Left renal cortex interstitium (tissue), 4 donors: Measurements from ENCODE around the gene UBTD1. TPM values are rescaled to one million over a fixed set of nuclear protein-coding genes. Genes with fewer than 3 reads are reported as not detected.
"Not testable (repeated sequence)": the region's sequence is repeated elsewhere in the genome, so short reads cannot be mapped to it uniquely, and the experiment has no call there.

ENCODE experiments used
- DNase-seq, 4 donors: peaks; one replicate each; pipeline ENCODE4 v3.0.0-alpha.2; 2013; ENCODE audit warnings: low read depth in 4 of 4, low spot score in 2 of 4, missing footprints in 1 of 4
- polyA plus RNA-seq, 4 donors: library from polyadenylated mRNA; unstranded; fragments of 120-200 nt; gene quantifications; one replicate each; pipeline ENCODE4 v1.2.1, GENCODE V29; 2013; ENCODE audit not compliant: insufficient read length in 4 of 4

Gene UBTD1
- polyA plus RNA-seq, 4 donors = 8.1 to 14.4 (median 11.0) TPM

DNA sequence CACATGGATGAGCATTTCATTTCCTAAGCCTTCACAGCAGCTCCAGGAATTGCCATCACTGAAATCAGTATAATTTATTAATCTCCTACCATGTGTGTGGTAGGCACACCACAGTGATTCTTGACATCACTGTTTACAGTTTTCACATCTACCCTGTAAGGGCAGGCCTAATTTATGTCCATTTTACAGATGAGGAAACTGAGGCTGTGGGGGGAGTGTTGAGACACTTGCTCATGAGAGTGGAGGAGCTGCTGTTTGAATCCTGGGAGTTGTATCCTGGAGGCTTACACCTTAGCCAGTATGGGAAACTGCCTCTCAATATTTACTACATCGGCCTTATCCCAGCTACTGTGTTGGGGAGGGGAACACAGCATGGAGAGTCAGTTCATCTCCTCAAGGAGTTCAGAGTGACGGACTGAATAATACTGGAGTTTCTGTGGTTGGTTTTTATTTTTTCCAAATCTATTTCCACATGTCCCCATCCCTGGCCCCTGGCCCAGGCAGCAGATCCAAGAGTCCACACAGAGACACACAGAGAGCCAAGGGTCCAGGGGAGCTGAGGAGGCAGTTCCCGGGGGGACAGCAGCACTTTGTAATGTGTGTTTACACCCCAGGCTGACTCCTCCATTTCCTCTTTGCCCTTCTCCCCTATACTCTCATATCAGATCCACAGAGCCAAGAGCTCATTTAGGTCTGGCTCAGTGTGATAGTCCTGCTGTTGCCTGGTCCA, 13.2 kb downstream of the UBTD1 start:
- no peak for DNase-seq

DNA sequence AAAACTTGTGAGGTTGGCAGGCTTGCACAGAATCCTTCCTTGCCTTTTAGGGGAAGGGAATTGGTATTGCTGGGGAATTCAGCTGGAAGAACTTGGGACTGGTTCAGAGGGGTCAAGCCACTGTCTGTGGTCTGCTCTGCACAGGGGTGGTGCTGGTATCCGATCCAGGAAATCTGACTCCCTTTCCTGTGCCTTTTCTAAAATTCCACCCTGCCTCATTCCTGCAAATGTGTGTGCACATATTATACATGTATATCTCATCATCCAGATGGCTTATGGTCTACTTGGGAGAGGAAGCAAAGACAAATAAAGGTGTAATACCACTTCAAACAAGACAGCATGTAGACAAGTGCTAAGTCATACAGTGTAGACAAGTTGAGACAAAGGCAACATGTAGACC, 14.3 kb downstream of the UBTD1 start:
- DNase-seq = no peak

DNA sequence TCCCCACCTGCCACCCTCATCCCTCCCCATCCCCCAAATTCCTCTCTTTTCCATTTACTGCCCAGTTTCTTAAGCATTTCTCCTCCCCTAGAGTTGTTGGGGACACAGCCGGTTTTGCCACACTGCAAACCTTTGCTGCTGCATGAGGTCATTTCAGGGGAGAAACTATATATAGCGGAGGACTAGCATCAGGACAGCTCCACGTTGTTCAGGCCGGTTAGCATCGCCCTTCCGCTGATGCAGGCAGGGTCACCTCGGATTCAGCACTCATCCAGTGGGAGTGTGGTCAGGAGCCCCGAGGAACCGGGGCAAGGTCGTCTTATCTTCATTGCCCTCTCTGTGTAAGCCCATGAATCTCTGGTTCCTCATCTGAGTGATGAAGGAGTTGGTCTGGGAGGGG, 15.6 kb downstream of the UBTD1 start:
- DNase-seq = no peak

DNA sequence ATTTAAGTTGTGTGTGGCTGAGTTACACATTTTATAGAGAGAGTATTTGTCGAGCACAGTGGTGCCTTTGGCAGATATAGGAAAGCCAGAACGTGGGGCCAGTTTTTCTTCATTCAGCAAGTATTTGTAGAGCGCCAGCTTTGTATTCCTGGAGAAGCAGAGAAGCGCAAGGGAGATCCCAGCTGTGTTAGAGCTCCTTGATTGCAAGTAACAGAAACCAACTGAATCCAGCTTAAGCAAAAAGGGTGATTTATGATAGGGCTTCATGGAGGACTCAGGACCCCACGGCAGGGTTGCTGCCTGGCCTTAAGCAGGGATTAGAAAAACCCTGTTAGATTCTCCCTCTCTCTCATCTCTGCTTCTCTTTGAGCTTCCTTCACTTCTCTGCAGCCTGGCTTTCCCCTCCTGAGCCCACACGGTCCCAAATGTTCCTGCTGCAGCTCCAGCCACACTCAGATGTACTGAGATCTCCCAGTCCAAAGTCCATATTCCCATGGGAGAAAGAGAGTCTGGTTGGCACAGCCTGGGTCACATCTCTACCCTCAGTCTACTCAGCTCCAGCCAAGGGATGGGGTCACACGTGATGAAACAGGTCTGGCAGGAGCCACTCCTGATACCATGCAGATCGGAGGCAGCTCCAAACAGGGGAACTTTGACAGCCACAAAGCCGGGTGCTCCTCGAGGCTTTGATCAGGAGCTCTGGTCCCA, 16.7 kb downstream of the UBTD1 start:
- DNase-seq = no peak

DNA sequence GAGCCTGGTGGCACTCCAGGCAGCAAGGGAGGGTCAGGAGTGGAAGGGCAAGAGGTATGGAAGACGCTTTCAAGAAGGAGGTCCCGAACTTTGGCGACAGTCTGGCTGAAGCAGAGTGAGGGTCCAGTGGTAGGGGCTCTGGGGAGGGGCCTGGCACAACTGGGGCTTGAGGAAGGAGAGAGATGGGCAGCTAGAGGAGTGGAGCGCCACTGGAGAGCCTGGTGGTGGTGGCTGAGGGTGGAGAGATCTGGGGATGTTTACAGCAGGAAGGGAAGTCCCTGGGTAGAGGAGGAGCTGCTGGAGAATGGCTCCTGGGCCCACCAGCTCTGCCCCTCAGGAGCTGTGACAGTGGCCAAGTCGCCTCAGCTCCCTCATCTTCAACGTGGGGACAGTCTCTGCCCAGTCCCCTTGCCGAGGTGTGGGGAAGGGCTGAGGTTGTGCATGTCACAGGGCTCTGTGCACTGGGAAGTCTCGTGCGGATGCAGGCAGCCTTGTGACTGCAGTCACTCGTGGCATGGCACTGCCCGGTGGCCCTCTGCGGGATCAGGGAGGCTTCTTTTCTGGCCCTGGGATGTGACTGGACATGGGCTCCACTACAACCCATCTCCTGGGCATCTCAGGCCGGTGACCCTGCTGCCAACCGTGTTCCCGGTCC, 18.5 kb downstream of the UBTD1 start:
- no peak for DNase-seq

DNA sequence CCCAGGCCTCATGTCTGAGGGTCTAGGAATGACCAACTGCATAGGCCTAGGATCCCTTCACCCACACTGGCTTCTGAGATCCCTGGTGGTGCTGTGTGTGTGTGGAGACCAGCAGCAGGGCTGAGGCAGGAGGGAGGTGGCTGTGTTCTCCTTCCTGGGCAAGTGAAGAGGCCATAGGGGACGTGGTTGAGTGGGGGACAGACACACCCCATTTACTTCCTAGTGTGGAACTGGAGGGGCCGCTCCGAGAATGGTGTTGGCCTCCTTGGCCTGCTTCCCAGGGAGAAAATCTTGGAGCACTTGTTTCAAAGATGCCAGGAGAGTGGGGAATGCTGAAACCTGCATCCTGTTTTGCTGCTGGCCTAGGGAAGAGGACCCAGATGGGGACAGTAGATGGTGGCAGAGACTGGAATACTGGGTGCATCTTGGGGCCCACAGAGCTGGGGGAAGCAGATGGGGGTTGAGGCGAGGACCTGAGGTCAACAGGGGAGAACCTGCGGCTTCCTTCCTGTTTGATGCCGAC, 19.1 kb downstream of the UBTD1 start:
- DNase-seq = no peak

DNA sequence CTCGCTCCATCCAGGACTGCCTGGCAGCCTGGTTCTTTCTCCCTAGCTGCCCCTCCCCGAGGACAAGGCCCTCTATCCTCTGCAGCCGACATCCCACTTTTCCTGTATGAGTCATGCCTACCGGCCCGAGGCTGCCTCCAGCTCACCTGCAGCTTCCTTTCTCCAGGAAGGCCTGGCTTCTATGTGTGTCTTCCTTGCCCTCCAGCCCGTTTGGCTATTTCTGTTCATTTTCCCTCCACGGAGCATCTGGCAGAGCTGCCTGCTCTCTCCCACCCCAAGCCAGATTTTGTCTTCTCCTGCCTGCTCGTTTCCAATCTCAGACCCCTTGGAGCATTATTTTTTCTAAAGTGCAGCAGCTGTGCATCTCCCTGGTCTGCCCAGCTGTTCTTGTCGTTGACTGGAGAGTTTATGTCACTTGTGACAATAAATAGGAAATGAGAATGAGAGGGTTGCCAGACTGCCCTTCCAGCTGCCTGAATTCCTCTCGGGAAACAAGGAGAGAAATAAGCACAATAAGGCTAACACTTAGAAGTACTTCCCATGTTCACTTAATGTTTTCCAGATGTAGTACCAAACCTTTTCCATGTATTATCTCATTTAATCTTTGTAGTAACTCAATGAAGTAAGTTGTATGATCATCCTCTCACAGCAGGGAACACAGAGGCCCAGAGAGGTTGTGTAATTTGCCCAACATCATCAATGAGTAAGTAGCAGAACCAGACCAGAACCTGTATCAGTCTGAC, 19.7 kb downstream of the UBTD1 start:
- DNase-seq = no peak

DNA sequence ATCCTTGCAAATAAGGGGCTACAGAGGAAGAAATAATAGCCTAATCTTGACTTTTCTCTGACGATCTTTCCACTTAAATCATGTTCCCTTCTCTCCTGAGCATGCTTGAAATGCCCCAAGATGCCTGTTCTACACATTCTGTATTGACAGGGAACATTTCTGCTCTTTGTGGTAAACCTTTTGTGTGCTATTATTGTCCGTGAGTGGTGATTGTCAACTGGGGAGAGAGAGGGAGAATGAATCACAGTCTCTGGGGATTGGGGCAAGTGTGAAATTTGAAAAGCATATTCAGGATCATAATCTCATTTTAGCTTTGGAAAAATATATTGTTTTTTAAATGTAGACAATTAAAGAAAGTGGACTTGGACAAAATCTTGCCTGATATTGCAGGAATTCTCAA, 20.6 kb downstream of the UBTD1 start:
- no peak for DNase-seq

DNA sequence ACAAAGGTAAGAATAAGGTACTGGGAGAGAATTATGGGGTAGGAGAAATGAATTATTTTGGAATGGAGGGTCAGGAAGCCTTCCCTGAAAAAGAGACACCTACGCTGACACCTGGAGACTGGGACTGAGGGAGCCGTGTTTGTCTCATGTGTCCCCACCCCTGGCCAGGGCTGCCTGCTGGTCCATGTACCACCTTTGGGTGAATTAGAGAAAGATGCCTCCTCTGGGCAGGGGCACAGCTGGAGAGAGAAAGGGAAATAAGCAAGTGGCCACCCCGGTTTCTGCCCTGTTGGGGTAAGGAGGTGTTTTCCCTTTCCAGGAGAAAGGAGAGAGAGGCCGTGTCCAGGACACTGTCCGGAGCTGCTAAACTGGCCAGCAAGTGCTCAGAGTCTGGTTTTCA, 21.8 kb downstream of the UBTD1 start:
- DNase-seq = no peak

DNA sequence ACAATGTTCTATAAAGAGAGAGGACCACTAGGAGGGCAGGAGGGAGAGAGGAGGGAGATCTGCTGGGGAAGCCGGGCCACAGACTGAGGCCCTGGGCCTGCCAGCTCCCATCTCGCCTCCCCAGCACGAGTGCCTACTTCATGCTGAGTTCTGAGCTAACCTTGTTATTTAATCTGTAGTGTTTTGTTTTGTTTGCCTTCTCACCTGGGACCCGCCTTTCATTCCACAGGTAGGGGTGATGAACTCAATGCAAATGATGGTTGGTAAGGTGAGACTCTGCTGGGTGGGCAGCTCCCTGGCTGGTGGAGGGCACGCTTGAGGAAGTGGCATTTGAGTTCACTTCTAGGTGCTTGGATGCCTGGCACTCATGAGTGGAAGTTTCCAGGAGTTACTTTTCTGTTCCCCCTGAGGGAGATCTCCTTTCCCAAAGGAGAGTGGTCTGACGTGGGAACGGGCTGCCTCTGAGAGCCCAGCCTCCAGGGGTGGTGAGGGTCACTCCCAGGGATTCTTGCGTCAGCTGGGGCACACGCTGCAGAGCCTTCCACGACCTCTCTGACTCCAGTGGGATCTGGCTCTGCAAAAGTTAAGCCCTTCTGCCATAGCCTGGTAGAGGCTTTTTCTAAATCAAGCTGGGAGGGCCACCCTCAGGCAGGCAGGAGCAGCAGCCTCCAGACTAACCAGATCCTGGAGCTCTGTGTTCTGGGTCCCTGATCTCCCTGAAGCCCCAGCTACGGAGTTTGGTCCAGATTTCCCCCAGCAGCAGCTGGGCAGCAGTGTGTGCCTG, 22.4 kb downstream of the UBTD1 start:
- no peak for DNase-seq

DNA sequence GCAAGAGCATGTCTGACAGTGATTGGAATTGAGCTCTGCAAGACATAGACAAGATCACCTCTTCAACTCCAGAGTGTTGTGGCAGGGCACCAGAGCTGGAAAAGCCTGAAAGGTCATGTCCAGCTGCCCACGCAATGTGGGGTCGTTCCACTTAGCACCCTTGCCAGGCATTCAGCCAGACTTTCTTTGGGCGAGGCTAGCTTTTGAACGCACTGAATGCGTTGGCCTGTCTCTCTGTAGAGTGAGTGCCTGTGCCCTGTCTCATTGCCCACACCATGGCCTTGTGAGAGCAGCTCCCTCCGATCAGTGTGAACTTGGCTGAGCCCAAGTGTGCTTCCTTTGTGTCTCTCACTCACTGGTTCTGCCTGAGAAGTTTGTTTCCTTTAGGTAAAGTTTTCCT, 23.3 kb downstream of the UBTD1 start:
- DNase-seq = no peak

DNA sequence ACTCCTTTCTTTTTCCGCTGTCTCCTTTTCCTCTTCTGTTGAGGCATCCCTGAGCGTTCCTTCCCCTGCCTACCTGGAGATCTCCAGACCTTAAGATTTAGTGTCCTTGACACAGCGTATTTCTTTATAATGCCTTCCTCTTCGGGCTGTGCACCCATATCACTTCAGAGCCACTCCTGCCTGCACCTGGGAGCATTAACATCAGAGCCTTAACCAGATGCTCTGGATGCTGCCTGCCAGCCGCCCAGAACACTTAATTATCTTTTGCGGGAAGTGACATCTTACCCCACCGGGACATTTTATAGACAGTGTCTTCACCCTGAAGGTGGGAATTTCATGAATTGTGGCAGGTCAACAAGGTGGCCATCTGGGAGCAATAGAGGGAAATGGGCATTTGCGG, 24.2 kb downstream of the UBTD1 start:
- no peak for DNase-seq

DNA sequence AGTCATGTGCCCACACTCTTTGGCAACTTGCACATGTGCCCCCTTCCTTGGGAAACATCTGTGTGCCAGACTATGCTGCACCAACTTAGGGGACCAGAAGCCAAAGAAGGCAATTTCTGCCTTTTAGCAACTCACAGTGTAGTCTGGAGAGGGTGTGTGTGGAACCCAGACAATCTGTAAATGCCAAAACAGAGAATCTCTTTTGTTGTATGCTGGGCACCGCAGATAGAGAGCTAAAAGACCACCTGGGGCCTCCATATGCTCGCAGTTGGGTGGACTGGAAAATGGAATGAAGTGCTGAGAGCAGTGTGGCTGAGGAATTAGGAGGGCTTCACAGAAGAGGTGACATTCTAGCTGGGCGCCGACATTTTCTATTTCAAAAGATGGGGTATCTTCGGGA, 26.4 kb downstream of the UBTD1 start:
- DNase-seq = no peak

DNA sequence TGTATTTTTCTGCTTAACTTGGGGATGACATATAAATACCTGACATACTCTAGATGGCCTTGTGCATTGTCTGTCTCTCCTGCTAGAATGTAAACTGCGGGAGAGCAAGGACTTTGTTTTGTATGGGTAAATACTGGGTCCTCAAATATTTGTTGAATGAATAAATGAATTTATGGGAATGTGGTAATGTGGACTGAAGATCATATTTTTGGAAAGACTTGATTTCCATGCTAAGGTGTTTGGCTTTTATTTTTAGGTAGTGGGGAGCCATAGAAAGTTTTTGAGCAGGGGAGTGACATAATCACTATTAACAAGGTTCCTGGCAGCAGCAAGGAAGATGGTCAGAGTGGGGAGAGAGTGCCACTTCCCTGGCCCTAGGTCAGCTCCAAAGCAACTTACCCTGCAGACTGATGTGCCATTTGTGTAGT, 27.0 kb downstream of the UBTD1 start:
- no peak for DNase-seq

DNA sequence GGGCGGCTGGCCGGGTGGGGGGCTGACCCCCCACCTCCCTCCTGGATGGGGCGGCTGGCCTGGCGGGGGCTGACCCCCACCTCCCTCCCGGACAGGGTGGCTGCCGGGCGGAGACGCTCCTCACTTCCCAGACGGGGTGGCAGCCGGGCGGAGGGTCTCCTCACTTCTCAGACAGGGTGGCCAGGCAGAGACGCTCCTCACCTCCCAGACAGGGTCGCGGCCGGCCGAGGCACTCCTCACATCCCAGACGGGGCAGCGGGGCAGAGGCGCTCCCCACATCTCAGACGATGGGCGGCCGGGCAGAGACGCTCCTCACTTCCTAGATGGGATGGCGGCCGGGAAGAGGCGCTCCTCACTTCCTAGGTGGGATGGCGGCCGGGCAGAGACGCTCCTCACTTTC, 30.2 kb downstream of the UBTD1 start:
- DNase-seq = not testable (repeated sequence)

DNA sequence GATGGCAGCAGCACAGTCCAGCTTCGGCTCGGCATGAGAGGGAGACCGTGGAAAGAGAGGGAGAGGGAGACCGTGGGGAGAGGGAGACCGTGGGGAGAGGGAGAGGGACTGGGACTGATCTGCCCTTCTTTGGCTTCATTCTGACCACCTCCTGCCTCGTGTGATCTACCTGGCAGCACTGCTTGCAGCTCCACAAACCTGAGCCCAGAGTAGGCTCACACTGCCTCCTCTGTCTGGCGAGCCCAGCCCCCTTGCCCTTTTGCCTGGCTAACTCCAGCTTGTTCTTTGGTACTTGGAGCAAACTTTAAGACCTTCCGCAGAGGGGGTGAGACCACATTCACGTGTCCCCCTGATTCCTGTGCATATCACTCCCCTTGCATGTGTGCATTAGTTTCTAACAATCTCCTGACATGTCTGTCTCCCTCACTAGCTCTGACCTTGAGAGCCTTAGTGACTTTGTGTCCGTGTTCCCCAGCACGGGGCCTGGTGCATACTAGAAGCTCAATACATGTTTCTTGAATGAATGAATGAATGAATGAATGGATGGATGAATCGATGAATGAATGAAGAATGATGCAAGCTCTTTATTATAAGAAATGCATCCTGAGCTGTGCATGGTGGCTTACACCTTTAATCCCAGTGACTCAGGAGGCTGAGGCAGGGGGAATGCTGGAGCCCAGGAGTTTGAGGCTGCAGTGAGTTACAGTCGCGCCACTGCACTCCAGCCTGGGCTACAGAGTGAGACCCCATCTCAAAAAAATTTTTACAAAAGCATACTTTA, 31.2 kb downstream of the UBTD1 start:
- no peak for DNase-seq

DNA sequence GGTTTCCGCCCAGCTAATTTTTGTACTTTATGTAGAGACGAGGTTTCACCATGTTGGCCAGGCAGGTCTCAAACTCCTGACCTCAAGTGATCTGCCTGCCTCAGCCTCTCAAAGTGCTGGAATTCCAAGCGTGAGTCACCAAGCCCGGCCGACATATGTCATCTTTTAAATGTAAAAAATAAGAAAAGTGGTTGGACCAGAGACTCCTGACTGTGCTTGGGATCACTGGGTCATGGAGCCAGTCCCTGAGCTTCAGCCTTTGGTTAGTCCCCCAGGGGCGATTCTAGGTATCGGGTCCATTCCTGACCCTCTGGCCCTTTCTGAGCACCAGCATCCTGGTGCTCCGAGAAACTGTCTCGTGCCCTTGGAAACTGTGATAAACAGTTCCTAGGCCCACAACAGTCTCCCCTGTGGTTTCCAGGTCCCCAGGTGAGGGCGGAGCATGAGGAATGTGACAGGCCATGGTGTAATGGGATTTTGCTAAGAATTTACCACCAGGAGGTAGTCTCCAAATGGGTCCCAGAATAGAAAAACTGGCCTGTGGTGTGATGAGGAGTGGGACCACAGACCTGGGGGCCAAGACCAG, 32.8 kb downstream of the UBTD1 start:
- DNase-seq = no peak

DNA sequence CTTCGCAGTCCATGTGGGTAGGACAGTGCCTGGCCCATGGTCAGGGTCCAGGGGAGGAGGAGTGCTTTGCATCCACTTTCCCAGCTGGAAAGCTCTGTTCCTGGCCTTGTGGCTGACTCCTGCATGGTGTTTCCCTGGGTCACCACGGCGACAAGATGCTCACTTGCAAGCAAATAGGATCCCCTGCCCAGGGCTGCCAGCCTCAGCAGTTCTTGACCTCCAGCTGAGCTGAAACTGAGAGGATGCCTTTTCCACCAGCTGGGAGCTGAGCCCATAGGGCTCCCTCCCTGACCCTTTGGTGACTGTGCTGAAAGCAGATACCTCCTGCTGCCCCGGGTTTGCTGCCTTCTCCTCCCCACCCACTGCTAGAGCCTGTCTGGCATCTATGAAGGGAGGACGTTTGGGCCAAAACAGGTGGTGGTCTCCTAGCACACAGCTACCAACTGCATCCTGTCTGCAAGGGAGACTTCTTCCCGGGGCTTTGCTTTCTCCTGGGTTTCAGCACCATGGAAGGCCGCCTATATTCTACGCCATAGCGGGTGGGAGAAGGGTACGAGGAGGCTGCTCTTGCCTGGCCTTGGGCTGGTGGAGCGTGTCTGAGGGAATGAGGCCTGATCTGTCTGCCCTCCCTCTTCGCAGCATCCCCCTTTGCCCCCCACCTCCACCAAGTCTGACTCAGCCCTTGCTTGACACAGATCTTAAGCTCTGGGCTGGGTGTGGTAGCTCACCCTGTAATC, 34.4 kb downstream of the UBTD1 start:
- DNase-seq = no peak
